ENCODE measurements around the gene ZBTB20.
A peak's percentile ranks its signal among the peaks of the same experiment; 100 is the strongest.

The ZBTB20 gene

DNA sequence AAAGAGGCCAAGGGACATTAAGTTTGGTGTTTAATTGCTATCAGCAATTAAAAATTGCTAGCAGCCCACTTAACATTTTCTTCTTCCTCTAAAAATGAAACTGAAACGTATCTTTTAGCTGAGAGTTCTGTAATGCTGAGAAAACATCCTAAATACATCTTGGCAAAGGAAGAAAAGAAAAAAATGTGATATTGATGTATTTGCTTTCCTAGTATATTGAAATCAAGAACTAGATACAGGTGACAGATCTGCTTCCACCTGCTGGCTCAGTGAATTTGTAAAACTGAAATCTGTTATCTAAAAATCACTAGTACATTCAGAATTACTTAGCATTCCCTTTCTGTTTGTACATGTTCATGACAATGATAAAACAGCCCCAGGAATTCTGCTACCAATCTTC is 283.2 kb downstream of the ZBTB20 start:
- peaks cover 21% of the 10 kb centered on the region for H3K4me1 Mint-ChIP-seq
- no peak overlapping the region for H3K4me3 Mint-ChIP-seq
- ATAC-seq (ENCODE audit: low read depth), result no peak
- peak overlapping the region; percentile 29 for H3K27ac Mint-ChIP-seq
- no peaks in the 10 kb centered on the region for H3K27me3 Mint-ChIP-seq
- DNase-seq (ENCODE audit: low spot score in 2 of 2), result no peak
- H3K36me3 Mint-ChIP-seq, result peaks cover 5% of the 10 kb centered on the region
- no peaks in the 10 kb centered on the region for H3K9me3 Mint-ChIP-seq

DNA sequence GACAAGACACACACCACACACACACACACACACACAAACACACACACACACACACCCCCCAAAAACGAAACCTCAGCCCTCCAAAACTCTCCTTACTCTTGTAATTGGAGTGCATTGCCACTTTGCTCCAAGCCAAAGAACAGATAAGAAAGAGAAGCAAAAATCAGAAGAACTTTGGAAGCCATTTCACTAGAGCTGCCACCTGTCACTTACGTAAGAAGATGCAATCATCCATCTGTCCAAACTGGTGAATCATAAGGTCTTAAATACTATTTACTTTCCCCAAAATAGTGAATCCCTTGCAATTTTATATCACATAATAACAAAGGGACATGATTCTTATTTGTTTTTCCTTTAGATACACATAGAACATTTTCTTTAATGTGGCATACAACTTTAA is 285.4 kb downstream of the ZBTB20 start:
- no peak overlapping the region for H3K27ac Mint-ChIP-seq
- no peak overlapping the region for H3K4me3 Mint-ChIP-seq
- no peaks in the 10 kb centered on the region for H3K9me3 Mint-ChIP-seq
- ATAC-seq (ENCODE audit: low read depth), result no peak
- no peaks in the 10 kb centered on the region for H3K27me3 Mint-ChIP-seq
- H3K36me3 Mint-ChIP-seq, result peaks cover 5% of the 10 kb centered on the region
- no peak for DNase-seq (ENCODE audit: low spot score in 2 of 2)
- peaks cover 31% of the 10 kb centered on the region for H3K4me1 Mint-ChIP-seq

DNA sequence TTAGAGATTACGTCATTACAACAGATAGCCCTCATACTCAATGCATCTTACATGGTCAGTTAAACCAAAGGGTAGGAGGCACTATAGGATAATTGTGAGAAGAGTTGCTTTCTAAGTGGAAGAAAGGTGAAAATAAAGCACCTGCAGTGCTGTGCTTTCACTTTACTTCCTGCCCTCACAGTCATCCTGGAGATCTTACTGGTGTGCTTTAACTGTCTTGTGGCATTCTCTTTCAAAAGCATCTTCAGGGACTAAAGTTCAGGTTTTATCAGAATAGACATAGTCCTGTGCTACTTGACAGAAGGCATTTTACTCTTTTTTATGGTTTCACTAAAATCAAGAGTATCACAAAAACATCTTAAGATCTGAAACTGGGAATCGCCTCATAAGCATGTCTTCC is 286.6 kb downstream of the ZBTB20 start:
- H3K27ac Mint-ChIP-seq, result no peak overlapping the region
- ATAC-seq (ENCODE audit: low read depth) (no peak), DNase-seq (ENCODE audit: low spot score in 2 of 2) (no peak)
- H3K4me3 Mint-ChIP-seq, result no peak overlapping the region
- H3K27me3 Mint-ChIP-seq, result no peaks in the 10 kb centered on the region
- no peaks in the 10 kb centered on the region for H3K9me3 Mint-ChIP-seq
- H3K4me1 Mint-ChIP-seq, result peaks cover 28% of the 10 kb centered on the region
- peaks cover 5% of the 10 kb centered on the region for H3K36me3 Mint-ChIP-seq

DNA sequence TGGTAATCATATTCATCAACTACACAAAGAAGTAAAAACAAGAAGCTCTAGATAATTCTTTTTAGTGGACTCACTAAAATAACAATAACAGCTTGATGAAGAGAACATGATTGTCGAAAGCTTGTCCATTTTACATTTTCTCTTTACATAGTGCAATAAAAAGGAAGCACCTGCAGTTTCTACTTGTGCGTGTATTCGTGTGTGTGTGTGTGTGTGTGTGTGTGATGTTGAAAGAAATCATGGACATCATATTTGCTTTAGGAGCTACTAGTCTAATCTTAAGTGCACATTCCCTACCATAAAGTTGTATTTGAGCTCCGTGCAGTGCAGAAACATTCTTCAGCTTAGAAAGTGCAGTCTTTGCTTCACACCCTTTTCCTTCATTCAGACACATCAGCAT is 288.8 kb downstream of the ZBTB20 start:
- H3K36me3 Mint-ChIP-seq, result peaks cover 9% of the 10 kb centered on the region
- H3K27ac Mint-ChIP-seq, result no peak overlapping the region
- H3K27me3 Mint-ChIP-seq, result no peaks in the 10 kb centered on the region
- peaks cover 27% of the 10 kb centered on the region for H3K4me1 Mint-ChIP-seq
- no peaks in the 10 kb centered on the region for H3K9me3 Mint-ChIP-seq
- H3K4me3 Mint-ChIP-seq, result no peak overlapping the region
- DNase-seq (ENCODE audit: low spot score in 2 of 2) (no peak), ATAC-seq (ENCODE audit: low read depth) (peak; percentile 35)

DNA sequence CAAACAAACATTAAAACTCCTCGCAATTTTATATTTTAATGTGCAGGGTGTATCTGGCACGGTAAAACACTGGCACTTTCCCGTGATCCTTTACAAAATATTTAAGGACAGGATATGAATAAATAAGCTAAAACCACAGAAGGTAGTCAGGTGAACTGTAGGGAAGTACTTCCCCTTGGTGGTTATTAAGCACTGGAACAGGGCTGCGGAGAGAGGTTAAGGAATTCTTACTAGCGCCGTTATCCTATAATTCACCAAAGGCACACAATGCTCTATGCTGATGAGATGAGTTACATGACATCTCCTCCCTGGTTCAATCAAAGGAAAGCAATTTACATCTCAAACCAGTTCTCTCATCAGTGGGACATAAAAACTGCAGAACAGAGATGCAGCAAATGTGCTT is 289.8 kb downstream of the ZBTB20 start:
- ATAC-seq (ENCODE audit: low read depth) (no peak), DNase-seq (ENCODE audit: low spot score in 2 of 2) (no peak)
- Mint-ChIP-seq H3K4me3 (no peak overlapping the region), H3K27ac (peak overlapping the region; percentile 60), H3K4me1 (peaks cover 33% of the 10 kb centered on the region), H3K9me3 (no peaks in the 10 kb centered on the region), H3K27me3 (no peaks in the 10 kb centered on the region), H3K36me3 (peaks cover 13% of the 10 kb centered on the region)

DNA sequence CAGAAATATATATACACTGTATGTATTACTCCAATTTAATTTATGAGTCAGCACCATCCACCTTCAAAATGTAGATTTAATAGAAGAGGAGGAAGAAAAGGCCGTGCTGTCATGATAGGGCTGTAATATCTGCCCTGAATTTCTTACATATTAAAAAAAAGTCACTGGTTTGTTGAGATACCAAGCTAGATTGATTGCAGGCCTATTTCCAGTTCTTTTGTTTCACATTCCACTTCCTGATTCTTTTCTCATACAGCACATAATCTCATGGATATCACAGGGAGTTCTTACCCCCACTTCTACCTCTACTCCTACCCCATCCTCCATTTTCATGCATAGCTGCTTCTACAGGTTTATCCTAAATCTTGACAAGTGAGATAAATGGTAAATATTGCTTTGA is 290.3 kb downstream of the ZBTB20 start:
- Mint-ChIP-seq H3K9me3 (no peaks in the 10 kb centered on the region), H3K27me3 (no peaks in the 10 kb centered on the region), H3K36me3 (peaks cover 15% of the 10 kb centered on the region), H3K4me3 (no peak overlapping the region), H3K27ac (peak overlapping the region; percentile 60), H3K4me1 (peaks cover 33% of the 10 kb centered on the region)
- DNase-seq (ENCODE audit: low spot score in 2 of 2) (no peak), ATAC-seq (ENCODE audit: low read depth) (no peak)

DNA sequence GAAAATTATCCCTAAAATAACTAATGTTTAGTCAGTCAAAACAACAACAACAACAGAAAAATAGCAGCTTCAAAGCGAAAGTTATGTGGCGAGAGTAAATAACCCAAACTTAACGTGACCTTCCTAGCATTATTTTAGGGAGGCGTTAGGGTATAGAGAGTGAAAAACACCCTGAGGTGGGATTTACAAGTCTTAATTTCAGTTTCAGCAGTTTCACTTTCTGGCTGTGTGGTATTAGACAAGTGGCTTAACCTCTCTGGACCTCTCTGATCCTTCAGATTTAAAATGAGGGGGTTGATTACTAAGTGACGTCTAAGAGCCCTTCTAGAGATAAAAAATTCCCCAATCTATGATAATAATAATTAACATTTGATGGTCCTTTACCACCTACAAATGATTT is 291.2 kb downstream of the ZBTB20 start:
- Mint-ChIP-seq H3K4me1 (peaks cover 26% of the 10 kb centered on the region), H3K36me3 (peaks cover 15% of the 10 kb centered on the region), H3K27me3 (no peaks in the 10 kb centered on the region), H3K27ac (no peak overlapping the region), H3K4me3 (no peak overlapping the region), H3K9me3 (no peaks in the 10 kb centered on the region)
- DNase-seq (ENCODE audit: low spot score in 2 of 2), result no peak
- ATAC-seq (ENCODE audit: low read depth), result no peak

DNA sequence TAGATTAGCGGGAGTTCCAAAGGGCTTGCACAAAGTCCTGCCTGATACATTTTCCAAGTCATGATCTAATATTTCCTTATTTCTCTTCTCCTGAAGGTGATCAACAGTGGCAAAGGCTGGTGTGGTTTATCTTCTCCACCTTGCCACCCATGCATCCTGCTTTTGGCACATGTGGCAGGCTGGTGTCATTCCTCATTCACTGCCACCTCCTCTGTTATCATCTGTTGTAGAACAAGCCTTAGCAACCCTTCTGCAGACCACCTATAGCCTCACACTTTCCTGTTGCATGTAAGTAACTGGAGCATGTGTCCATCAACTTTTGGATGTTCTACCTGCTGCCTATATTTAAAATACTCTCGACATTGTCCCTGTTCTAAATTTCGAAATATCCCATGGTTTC is 294.1 kb downstream of the ZBTB20 start:
- DNase-seq (ENCODE audit: low spot score in 2 of 2) (no peak), ATAC-seq (ENCODE audit: low read depth) (no peak)
- H3K27ac Mint-ChIP-seq, result no peak overlapping the region
- H3K36me3 Mint-ChIP-seq, result peaks cover 12% of the 10 kb centered on the region
- H3K27me3 Mint-ChIP-seq, result no peaks in the 10 kb centered on the region
- H3K9me3 Mint-ChIP-seq, result no peaks in the 10 kb centered on the region
- H3K4me1 Mint-ChIP-seq, result peaks cover 13% of the 10 kb centered on the region
- H3K4me3 Mint-ChIP-seq, result no peak overlapping the region

DNA sequence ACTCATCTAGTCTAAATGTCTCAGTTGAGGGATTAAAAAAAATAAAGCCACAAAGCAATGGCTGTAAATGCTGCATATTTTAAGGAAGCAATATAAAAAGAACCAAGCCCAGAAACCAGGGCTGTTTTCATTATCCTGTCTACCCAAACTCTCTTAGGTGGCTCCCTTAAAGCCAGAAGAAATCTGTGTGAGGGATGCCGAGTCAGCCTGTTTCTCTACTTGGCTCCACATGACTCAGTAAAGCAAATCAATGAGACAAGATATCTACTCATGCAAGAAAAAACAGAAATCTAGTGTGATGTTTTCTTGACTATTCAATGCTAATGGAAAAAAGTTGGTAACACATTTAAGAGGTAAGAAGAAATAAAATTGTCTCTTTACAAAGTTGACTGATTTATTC is 296.2 kb downstream of the ZBTB20 start:
- Mint-ChIP-seq H3K27ac (no peak overlapping the region), H3K4me1 (peaks cover 8% of the 10 kb centered on the region), H3K36me3 (peaks cover 10% of the 10 kb centered on the region), H3K4me3 (no peak overlapping the region), H3K27me3 (no peaks in the 10 kb centered on the region), H3K9me3 (no peaks in the 10 kb centered on the region)
- ATAC-seq (ENCODE audit: low read depth) (no peak), DNase-seq (ENCODE audit: low spot score in 2 of 2) (no peak)

DNA sequence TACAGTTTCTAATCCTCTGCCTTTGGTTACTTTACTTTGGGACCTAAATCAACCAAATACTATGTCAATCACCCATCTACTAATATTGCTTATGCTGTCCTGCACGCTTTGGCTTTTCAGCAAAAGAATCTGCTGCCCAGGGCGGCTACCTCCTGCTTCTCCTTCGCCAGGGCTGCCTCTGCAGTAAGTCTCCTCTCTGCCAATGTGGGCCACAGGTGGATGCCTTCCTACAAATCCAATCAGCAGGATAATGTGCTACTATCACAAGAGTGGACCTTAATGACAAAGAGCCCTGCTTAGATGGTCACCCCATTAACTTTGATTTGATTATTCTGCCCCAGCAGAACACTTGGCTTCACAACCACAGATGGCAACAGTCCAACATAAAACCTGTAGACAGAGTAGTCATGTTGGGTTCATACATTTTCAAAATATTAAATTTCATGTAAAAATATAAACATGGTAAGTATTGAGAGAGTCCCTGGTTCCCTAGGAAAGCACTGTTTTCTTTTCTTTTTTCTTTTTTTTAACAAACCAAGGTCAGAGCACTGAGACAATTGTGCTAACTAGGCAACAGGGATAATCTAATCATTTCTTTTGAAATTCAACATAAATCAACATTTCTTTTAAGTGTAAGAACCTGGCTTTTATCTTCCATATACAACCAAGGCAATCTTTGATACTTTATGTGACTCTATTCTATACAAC is 298.3 kb downstream of the ZBTB20 start:
- Mint-ChIP-seq H3K9me3 (no peaks in the 10 kb centered on the region), H3K4me1 (peaks cover 8% of the 10 kb centered on the region), H3K4me3 (no peak overlapping the region), H3K27ac (no peak overlapping the region), H3K36me3 (peaks cover 11% of the 10 kb centered on the region), H3K27me3 (no peaks in the 10 kb centered on the region)
- ATAC-seq (ENCODE audit: low read depth), result no peak
- no peak for DNase-seq (ENCODE audit: low spot score in 2 of 2)

DNA sequence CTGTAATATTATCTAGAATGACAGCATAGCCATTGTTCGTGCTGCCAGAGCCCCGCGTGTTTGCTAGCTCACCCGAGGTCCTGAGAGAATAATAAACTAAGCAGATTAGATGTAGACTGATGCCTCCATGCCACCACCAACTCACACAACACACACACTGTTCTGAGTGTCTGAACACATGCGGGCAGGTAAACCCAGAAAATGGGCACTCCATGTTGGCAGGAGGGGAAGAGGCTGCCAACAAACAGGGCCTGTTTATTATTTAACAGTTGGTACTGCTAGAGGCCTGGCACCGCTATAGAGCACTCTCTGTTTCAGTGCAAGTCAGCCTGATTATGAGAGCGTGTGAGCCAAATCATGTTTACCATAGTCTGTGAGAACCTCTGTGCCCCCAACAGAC is 299.0 kb downstream of the ZBTB20 start:
- no peaks in the 10 kb centered on the region for H3K9me3 Mint-ChIP-seq
- no peak overlapping the region for H3K27ac Mint-ChIP-seq

DNA sequence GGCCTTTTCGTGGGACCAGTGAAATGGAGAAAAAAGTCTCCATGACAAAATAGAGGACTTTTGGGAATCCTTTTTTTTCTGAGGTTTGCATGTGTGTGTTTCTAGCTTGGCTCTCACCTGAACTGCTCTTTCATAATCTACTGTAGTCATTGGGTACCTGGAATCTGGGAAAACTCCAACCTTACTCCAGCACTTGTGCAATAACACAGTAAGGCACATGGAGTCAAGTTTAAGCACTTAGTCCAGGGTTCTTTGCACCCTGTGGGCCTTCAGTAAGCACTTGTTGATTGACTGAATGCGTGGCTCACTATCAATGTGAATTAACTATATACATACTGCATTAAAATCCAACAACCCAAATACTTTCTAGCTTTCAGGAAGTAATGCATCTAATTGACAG is 299.5 kb downstream of the ZBTB20 start:
- DNase-seq (ENCODE audit: low spot score in 2 of 2) (no peak), ATAC-seq (ENCODE audit: low read depth) (no peak)
- Mint-ChIP-seq H3K4me3 (no peak overlapping the region), H3K9me3 (no peaks in the 10 kb centered on the region), H3K4me1 (no peaks in the 10 kb centered on the region), H3K27me3 (no peaks in the 10 kb centered on the region), H3K36me3 (peaks cover 8% of the 10 kb centered on the region), H3K27ac (no peak overlapping the region)

More for the DNA sequence above, 299.0 kb downstream of the ZBTB20 start:
- Mint-ChIP-seq H3K4me1 (peaks cover 4% of the 10 kb centered on the region), H3K4me3 (no peak overlapping the region), H3K36me3 (peaks cover 7% of the 10 kb centered on the region), H3K27me3 (no peaks in the 10 kb centered on the region)
- no peak for ATAC-seq (ENCODE audit: low read depth)
- no peak for DNase-seq (ENCODE audit: low spot score in 2 of 2)

DNA sequence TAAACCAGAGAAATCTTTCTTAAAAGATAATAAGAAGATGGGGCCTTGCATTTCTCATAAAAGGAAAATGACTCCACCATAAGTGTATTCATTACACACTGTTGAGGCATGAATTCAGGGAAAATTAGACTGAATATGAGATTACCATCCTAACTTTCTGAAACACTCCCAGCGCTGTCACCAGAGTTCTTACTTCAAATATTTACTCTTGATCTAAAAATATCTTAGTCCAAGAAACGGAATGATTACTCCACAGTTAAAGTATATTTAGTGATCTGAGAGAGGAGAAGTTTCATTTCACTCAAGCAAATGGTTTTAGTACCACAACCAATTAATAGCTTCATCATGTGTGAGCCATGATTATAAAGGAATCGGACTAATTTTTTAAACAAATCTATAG is 300.3 kb downstream of the ZBTB20 start:
- no peak for ATAC-seq (ENCODE audit: low read depth)
- H3K4me1 Mint-ChIP-seq, result no peaks in the 10 kb centered on the region
- DNase-seq (ENCODE audit: low spot score in 2 of 2), result no peak
- no peaks in the 10 kb centered on the region for H3K27me3 Mint-ChIP-seq
- no peak overlapping the region for H3K27ac Mint-ChIP-seq
- peaks cover 7% of the 10 kb centered on the region for H3K36me3 Mint-ChIP-seq
- H3K9me3 Mint-ChIP-seq, result no peaks in the 10 kb centered on the region
- H3K4me3 Mint-ChIP-seq, result no peak overlapping the region

DNA sequence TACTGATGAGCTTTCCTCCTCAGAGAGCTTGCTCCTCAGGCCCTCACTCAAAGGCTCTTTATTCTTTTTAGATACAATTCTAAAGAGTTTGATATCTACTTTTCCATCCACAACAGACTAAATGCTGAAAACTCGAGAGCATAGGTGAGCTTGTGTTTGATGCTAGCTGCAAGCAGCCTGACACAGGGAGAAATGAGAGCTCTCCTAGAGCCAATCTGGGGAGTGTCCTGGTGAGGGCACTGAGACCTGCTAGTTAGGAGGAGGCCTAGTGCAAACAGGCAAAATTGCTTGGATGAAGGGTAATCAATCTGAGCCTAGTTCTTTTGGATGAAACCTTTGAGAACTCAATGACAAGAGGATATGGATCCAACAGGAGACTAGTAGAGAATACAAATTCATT is 300.8 kb downstream of the ZBTB20 start:
- no peaks in the 10 kb centered on the region for H3K27me3 Mint-ChIP-seq
- ATAC-seq (ENCODE audit: low read depth), result no peak
- no peak overlapping the region for H3K27ac Mint-ChIP-seq
- H3K4me1 Mint-ChIP-seq, result peaks cover 3% of the 10 kb centered on the region
- peaks cover 12% of the 10 kb centered on the region for H3K36me3 Mint-ChIP-seq
- H3K9me3 Mint-ChIP-seq, result no peaks in the 10 kb centered on the region
- H3K4me3 Mint-ChIP-seq, result no peak overlapping the region
- no peak for DNase-seq (ENCODE audit: low spot score in 2 of 2)

DNA sequence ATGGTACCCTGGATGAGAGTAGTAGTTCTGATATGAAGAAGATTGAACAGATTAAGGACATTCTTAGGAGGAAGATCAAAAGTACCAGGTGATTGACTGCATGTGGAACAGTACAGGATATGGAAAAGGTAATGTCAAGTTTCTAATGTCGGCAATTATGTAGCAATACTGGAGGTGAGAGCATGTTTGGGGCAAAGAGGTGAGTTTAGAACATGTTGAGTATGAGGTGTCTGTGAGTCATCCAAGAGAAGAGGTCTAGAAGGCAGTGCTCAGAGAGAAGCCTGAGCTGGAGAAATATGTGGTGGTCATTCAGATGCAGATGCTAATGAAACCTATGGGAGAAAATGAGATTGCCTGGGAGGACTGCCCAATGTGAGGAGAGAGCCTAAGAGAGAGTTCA is 305.6 kb downstream of the ZBTB20 start:
- Mint-ChIP-seq H3K27ac (no peak overlapping the region), H3K4me1 (peaks cover 7% of the 10 kb centered on the region), H3K36me3 (peaks cover 33% of the 10 kb centered on the region), H3K27me3 (no peaks in the 10 kb centered on the region), H3K9me3 (no peaks in the 10 kb centered on the region), H3K4me3 (no peak overlapping the region)
- DNase-seq (ENCODE audit: low spot score in 2 of 2), result no peak
- no peak for ATAC-seq (ENCODE audit: low read depth)
